HCT116 (cell line): ENCODE measurements around the gene TOPORS.

Experiments
- CTCF ChIP-seq, 3 experiments: fragments of 200-600 bp in 1 of 3; sonication (generic) in 1 of 3; IDR thresholded peaks in 2 of 3; conservative IDR thresholded peaks in 1 of 3; 2 replicates each; pipeline ENCODE4 v1.5.1; 2012 to 2017; ENCODE audit warnings: low read depth in 2 of 3, low read length in 2 of 3, antibody characterized with exemption in 1 of 3, borderline replicate concordance in 1 of 3, control low read depth in 1 of 3, mild to moderate bottlenecking in 1 of 3, mixed read lengths in 1 of 3, mixed run types in 1 of 3, moderate library complexity in 1 of 3; ENCODE audit not compliant: insufficient read depth in 1 of 3
- POLR2A ChIP-seq: IDR thresholded peaks from 2 replicates; pipeline ENCODE4 v1.7.0; 2011; ENCODE audit warnings: borderline replicate concordance; ENCODE audit not compliant: insufficient read depth, insufficient read length; ENCODE audit errors: extremely low read depth
- REST ChIP-seq: IDR thresholded peaks from 2 replicates; pipeline ENCODE4 v1.6.1; 2012; ENCODE audit warnings: low read depth
- ZNF274 ChIP-seq: fragments of 200-500 bp; sonication (Bioruptor generic); IDR thresholded peaks from 2 replicates; pipeline ENCODE4 v1.6.1; 2014; ENCODE audit warnings: mild to moderate bottlenecking, low read depth, low read length, inconsistent platforms

GRCh38 chr9:32596936-32597335, 44.5 kb upstream of the TOPORS start:
- TF ChIP-seq REST: no peak
- no peak for TF ChIP-seq CTCF (IDR thresholded peaks at IDR 0.05 in 2 of 3, conservative IDR thresholded peaks at IDR 0.05 in 1 of 3; ENCODE audit: borderline replicate concordance in 1 of 3, insufficient read depth in 1 of 3, low read depth in 2 of 3, low read length in 2 of 3)
- no peak for TF ChIP-seq POLR2A
- no peak for TF ChIP-seq ZNF274
